SU-DHL-6 (cell line): Measurements from ENCODE around the gene SORL1-AS1.

Source experiments
- CTCF ChIP-seq: fragments of 200-600 bp; sonication (generic); IDR thresholded peaks from one replicate; pipeline ENCODE4 v1.5.1; 2017; ENCODE audit warnings: antibody characterized with exemption, mild to moderate bottlenecking, low read length, moderate library complexity; ENCODE audit not compliant: insufficient read depth, poor library complexity, severe bottlenecking
- EZH2phosphoT487 ChIP-seq: fragments of 200-600 bp; sonication (generic), shearing (Covaris generic); conservative IDR thresholded peaks from 2 replicates; pipeline ENCODE4 v1.6.1; 2018; ENCODE audit warnings: mild to moderate bottlenecking, antibody characterized with exemption, low read length, moderate library complexity, mixed read lengths

GRCh38 chr11:121441521-121441920 lies 11.2 kb downstream of the SORL1-AS1 start:
- no peak for TF ChIP-seq CTCF
- TF ChIP-seq EZH2phosphoT487 = no peak
